Measurements from ENCODE around the gene IL17D. TPM values are rescaled to one million over a fixed set of nuclear protein-coding genes. Genes with fewer than 3 reads are reported as not detected.
A peak's percentile ranks its signal among the peaks of the same experiment; 100 is the strongest.
"Not testable (repeated sequence)": the region's sequence is repeated elsewhere in the genome, so short reads cannot be mapped to it uniquely, and the experiment has no call there.

Gene IL17D, protein sequence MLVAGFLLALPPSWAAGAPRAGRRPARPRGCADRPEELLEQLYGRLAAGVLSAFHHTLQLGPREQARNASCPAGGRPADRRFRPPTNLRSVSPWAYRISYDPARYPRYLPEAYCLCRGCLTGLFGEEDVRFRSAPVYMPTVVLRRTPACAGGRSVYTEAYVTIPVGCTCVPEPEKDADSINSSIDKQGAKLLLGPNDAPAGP
- total RNA-seq, result not detected

DNA sequence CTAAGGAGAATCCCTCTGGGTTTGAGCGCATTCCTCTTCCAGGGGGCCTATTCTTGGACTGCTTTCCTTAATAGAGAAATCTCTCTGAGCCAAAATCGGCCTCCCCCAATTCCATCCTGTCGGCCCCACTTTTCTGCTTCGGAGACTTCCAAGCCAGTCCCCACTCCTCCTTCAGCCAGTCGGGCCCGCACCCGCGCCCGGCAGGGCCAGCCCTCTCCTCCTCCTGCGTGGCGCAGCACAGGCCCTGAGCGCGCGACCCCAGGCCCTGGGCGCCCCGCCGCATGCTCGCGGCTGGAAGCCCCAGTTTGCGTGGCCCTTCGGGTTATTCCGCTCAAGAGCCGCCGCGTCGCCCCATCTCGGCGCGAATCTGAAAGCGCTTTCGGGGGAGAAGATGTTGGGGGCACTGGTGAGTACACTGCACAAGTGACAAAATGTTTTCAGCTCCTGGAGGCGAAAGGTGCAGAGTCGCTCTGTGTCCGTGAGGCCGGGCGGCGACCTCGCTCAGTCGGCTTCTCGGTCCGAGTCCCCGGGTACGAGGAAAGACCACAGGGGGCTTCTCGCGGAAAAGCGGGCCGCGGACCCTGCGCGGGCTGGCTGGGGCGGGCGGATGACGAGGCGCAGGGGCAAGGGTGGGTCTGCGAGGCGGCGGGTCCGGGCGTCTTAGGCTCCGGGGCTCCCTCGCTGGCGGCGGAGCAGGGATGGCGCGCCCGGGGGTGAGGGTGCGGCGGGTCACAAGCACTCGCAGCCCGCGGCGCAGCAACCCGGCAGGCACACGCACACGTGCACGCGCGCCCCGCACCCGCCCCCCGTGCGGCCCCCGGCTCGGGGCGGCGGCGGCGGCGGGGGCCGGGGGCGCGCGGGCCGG is at the start of gene IL17D:
Gene IL17D (plus strand): TSS at position 785 of the 865 bp plus-strand sequence. CDS start 303 bp downstream, outside the sequence.
- peak within 1 kb of the TSS; percentile 42 for H3K4me3 ChIP-seq (ENCODE audit: low read length)
- H3K4me1 ChIP-seq (ENCODE audit: insufficient read depth, low read length), result peaks cover 12% of the 10 kb centered on the region
- peaks cover 40% of the 10 kb centered on the region for H3K27me3 ChIP-seq (ENCODE audit: insufficient read depth, low read length)
- H3K9me3 ChIP-seq (ENCODE audit: low read depth, low read length), result no peaks in the 10 kb centered on the region

DNA sequence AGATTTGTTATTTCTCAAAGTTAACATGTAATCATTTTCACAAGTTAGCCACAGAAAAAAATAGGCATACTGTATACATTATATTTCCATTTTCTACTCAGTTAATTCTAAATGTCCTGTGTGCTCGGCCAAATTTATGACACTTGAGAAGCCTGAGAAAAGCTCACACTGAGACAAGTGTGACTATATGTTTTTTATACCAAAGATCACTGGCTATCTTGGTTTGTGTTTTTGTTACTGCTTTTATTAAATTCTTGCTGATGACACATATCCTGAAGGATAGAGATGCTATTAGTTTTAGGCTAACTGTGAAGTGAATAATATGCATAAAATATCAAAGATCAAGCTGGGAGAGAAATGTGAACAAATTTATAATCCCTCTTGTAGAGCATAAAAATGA is 49.3 kb upstream of the IL17D start:
- no peaks in the 10 kb centered on the region for H3K27me3 ChIP-seq (ENCODE audit: insufficient read depth, low read length)
- H3K9me3 ChIP-seq (ENCODE audit: low read depth, low read length), result no peaks in the 10 kb centered on the region
- H3K4me3 ChIP-seq (ENCODE audit: low read length), result no peak overlapping the region
- H3K4me1 ChIP-seq (ENCODE audit: insufficient read depth, low read length), result no peaks in the 10 kb centered on the region

DNA sequence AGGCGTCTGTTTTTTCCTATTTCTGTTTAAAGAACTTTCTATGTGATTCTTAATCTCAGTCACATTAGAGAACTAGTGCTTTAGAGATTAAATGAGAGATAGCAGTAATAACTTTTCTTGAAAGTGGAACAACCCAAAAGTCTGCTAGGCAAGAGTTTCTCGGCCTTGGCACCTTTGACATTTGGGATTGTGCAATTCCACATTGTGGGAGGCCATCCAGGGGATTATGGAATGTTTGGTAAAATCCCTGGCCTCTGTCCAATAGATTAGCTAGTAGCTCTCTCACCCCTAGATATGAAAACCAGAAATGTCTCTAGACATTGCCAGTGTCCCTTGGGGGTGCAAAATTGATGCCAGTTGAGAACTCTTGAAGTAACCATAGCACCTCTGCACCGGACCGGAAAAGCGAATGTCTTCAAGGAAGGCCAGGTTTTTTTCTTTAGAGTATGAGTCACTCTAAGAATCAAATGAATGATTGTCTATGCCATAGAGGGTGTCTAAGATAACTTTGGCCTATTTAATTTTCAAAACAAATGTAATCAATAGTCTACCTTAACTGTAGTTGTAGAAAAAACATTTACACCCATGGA is 45.0 kb upstream of the IL17D start:
- Histone ChIP-seq H3K4me3 (ENCODE audit: low read length) (no peak overlapping the region), H3K4me1 (ENCODE audit: insufficient read depth, low read length) (no peaks in the 10 kb centered on the region), H3K27me3 (ENCODE audit: insufficient read depth, low read length) (no peaks in the 10 kb centered on the region), H3K9me3 (ENCODE audit: low read depth, low read length) (no peaks in the 10 kb centered on the region)

DNA sequence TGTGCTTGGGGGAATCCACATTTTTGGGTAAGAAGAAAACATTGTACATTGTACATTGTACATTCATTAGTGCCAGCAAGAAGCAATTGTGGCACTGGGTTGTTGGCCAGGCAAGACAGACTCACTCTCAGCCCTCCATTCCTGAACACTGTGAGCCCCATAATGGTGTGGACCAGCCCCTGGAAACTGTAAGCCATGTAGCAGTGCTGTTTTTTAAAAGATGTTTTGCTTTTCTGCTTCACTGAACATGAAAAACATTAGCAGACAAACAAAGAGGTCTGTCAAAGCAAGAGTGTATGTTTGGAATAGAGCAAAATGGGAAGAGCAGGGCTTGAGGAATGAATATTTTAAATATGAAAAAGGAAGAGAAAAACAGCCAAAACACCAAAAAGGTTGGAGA is 39.1 kb upstream of the IL17D start:
- Histone ChIP-seq H3K9me3 (ENCODE audit: low read depth, low read length) (no peaks in the 10 kb centered on the region), H3K4me3 (ENCODE audit: low read length) (no peak overlapping the region), H3K4me1 (ENCODE audit: insufficient read depth, low read length) (no peaks in the 10 kb centered on the region), H3K27me3 (ENCODE audit: insufficient read depth, low read length) (no peaks in the 10 kb centered on the region)

DNA sequence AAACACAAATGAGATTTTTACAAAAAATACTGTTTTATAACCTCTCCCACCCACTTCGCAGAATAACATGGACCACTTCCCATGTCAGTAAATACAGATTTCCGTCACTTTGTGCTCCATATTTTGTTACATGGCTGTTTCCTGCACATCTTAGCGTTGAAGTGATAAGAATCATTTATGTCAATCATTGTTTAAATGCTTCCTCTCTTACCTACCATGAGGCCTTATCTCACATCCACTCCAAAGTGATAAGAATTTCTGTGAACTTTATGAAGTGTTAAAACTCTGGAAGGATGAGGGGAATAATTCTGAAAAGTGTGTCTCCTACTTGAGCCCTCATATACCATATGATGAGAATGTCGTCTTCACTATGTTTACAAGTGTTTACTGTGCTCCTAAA is 36.6 kb upstream of the IL17D start:
- no peak overlapping the region for H3K4me3 ChIP-seq (ENCODE audit: low read length)
- no peaks in the 10 kb centered on the region for H3K4me1 ChIP-seq (ENCODE audit: insufficient read depth, low read length)
- no peaks in the 10 kb centered on the region for H3K27me3 ChIP-seq (ENCODE audit: insufficient read depth, low read length)
- H3K9me3 ChIP-seq (ENCODE audit: low read depth, low read length), result no peaks in the 10 kb centered on the region

DNA sequence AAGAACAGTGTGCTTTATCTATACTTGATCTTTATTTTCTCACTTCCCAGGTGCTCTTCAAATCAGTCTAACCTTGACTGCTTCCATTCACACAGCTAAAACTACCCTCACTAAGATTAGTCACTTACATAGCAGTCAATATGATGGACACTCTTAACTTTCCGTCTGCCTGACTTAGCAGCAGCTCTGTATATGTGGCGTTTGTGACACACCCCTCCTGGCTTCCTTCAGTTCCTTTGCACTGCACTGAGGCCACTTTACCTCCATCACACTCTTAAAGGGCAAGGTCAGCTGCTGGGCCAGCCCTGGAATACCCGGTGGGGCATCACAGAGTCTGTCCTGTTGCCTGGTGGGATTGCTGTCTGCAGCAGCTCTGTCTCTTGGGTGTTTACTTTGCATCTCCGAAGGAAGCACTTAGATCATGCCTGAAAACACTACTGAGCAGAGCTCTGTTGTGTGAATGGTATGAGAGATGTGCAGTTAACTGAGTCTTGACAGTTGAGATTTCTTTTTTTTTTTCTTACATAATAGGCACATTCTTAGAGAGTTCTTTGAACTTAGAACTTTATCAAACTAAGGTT is 35.6 kb upstream of the IL17D start:
- no peaks in the 10 kb centered on the region for H3K9me3 ChIP-seq (ENCODE audit: low read depth, low read length)

DNA sequence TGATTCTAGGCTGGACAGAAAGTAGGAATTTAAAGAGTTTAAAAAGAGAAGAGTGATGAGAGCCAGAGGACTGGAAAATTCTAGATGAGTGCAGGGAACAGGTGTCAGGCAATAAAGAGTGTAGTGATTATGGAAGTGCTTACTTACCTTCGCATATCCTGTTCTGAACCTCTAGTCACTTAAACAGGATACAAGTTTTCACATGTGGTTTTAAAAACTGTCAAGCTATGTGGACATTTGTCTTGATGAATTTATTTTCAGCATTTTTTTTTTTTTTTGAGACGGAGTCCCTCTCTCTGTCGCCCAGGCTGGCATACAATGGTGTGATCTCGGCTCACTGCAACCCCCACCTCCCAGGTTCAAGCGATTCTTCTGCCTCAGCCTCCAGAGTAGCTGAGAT is 34.3 kb upstream of the IL17D start:
- no peaks in the 10 kb centered on the region for H3K9me3 ChIP-seq (ENCODE audit: low read depth, low read length)
- no peaks in the 10 kb centered on the region for H3K4me1 ChIP-seq (ENCODE audit: insufficient read depth, low read length)
- no peak overlapping the region for H3K4me3 ChIP-seq (ENCODE audit: low read length)
- no peaks in the 10 kb centered on the region for H3K27me3 ChIP-seq (ENCODE audit: insufficient read depth, low read length)

More for the DNA sequence above, 35.6 kb upstream of the IL17D start:
- H3K4me1 ChIP-seq (ENCODE audit: insufficient read depth, low read length), result no peaks in the 10 kb centered on the region
- H3K27me3 ChIP-seq (ENCODE audit: insufficient read depth, low read length), result no peaks in the 10 kb centered on the region
- H3K4me3 ChIP-seq (ENCODE audit: low read length), result no peak overlapping the region

DNA sequence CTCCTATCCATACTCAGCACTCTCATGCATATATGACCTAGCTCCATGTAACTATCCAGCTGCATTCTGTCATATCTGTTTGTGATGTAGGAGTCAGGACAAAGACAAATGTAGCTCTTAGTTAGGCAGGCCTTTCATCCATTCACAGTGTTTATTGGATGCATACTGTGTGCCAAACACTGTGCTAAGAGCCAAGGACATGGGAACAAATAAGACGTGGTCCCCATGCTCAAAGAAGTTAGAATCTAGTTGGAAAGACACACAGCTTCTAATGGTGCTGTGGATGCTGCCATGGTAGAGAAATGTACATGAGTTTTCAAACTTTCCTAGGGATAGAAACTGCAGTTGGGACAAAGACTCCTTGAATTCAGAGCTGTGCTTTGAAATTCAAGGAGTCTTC is 31.7 kb upstream of the IL17D start:
- Histone ChIP-seq H3K4me3 (ENCODE audit: low read length) (no peak overlapping the region), H3K9me3 (ENCODE audit: low read depth, low read length) (no peaks in the 10 kb centered on the region), H3K27me3 (ENCODE audit: insufficient read depth, low read length) (no peaks in the 10 kb centered on the region), H3K4me1 (ENCODE audit: insufficient read depth, low read length) (no peaks in the 10 kb centered on the region)

DNA sequence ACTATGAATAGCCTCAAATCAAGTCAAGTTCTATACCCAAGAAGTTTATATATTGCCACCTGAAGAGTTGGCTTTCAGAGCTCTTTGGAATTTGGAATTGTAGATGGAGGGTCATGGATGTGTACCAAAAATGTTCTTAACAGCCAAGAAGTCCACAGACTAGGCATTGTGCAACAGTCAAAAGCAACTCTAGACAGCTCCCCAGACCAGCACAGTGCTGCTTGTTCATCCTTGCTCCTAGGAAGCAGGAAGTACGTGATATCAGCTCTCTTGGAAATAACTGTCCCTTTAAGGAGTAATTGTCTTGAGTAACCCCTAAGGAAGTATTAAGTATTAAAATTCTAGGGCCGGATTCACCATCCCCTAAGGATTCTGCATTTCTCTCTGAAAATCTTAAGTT is 30.7 kb upstream of the IL17D start:
- H3K4me3 ChIP-seq (ENCODE audit: low read length), result no peak overlapping the region
- no peaks in the 10 kb centered on the region for H3K4me1 ChIP-seq (ENCODE audit: insufficient read depth, low read length)
- H3K9me3 ChIP-seq (ENCODE audit: low read depth, low read length), result no peaks in the 10 kb centered on the region
- H3K27me3 ChIP-seq (ENCODE audit: insufficient read depth, low read length), result no peaks in the 10 kb centered on the region

DNA sequence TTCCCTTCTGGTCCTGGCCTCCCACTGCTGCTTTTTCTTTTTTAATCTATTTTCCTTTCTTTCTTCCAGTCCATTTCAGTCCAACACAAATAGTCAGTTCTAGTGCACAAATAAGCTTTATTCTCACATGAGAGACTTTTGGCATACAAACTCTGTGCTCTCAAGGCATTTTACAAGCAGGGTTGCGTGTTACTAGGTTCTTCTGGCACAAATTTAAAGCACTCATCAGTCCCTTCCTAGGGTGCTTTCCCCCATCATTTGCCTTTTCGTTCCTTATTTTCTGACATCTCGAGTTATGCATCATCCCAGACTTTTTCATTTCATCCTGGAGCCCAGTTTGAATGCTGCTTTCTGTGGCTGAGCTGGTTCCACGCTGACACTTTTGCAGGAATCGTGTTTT is 29.8 kb upstream of the IL17D start:
- H3K27me3 ChIP-seq (ENCODE audit: insufficient read depth, low read length), result no peaks in the 10 kb centered on the region
- no peak overlapping the region for H3K4me3 ChIP-seq (ENCODE audit: low read length)
- H3K4me1 ChIP-seq (ENCODE audit: insufficient read depth, low read length), result no peaks in the 10 kb centered on the region
- no peaks in the 10 kb centered on the region for H3K9me3 ChIP-seq (ENCODE audit: low read depth, low read length)

DNA sequence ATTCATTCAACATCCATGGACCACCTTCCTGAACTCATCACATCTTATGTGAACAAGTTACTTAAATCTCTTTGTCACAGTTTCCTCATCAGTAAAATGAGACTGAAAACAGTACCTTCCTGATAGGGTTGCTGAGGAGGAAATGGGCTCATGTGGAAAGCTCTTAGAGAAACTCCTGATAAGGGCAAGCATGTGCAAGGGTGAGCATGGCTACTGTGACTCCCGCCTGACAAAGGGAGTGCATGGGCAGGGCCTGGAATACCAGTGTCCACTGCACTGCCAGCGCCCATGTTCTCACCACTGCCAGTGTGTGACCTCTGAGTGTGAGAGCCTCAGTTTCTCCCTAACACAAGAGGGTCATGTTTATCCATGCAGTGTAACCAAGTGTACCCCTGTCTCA is 27.3 kb upstream of the IL17D start:
- Histone ChIP-seq H3K4me1 (ENCODE audit: insufficient read depth, low read length) (no peaks in the 10 kb centered on the region), H3K4me3 (ENCODE audit: low read length) (no peak overlapping the region), H3K9me3 (ENCODE audit: low read depth, low read length) (no peaks in the 10 kb centered on the region), H3K27me3 (ENCODE audit: insufficient read depth, low read length) (no peaks in the 10 kb centered on the region)

DNA sequence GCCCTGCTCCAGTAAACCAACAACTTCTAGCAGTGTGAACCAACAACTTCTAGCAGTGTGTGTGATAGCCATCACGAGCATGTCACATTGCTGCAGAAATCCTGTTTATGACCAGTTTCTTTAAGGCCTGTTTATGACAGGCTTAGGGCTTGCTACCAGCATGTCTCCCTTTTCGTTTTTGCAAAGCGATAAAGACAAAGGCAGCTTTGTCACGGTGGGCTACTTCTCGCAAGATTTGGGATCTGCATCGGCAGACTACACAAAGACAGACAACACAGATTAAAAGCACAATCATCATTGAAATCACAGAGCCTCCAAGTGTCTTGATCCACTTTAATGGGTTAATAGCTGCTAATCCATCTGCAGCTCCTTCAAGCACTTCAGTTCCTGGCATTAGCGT is 24.9 kb upstream of the IL17D start:
- H3K4me3 ChIP-seq (ENCODE audit: low read length); H3K9me3 ChIP-seq (ENCODE audit: low read depth, low read length); H3K27me3 ChIP-seq (ENCODE audit: insufficient read depth, low read length); H3K4me1 ChIP-seq (ENCODE audit: insufficient read depth, low read length): not testable (repeated sequence)

DNA sequence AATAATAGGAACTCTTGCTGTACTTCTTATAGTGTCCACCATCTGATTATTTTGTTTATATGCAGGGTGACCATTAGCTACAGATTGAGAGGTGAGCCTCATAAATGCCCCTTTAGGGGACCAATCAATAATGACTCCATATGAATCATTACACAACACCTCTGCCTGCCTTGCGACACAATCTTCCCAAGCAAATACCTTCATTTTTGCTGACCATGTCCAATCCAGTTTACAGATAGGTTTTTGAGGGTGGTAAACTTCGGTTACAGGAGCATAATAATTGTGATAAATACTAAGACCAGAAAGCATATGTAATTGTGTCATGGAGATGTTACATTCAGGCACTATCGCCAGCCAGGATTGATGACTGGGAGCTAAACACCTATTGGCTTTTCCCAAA is 23.6 kb upstream of the IL17D start:
- Histone ChIP-seq H3K27me3 (ENCODE audit: insufficient read depth, low read length) (no peaks in the 10 kb centered on the region), H3K9me3 (ENCODE audit: low read depth, low read length) (no peaks in the 10 kb centered on the region), H3K4me3 (ENCODE audit: low read length) (no peak overlapping the region), H3K4me1 (ENCODE audit: insufficient read depth, low read length) (no peaks in the 10 kb centered on the region)

DNA sequence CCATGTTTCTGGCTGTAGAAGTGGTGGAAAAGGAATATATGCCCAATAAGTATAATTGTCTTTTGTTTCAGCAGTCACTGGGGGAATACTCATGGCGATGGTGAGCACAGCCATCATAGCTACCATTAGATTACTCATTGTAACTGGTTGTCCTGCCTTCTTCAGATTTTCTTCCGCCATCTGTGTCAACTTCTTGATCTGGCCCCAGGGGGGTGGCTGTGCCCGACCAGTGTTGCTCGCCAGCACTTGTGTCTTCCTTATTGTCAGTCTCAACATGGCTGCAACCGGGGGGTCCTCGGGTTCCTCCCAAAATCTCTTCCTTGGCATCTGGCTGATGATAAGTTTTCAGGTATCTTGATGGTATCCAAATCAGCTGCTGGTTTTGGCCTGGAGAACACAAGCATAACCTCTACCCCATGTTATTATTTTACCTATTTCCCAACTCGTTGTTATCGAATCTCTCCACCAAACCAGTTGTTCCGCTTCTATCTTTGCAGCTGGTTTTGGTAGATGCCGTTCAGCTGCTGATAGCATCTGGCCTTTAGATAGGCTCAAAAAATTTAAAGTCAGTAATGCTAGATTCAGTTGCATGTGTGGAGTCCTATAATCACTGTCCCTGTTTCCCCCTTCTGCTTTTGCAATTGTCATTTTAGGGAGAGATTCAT is 23.0 kb upstream of the IL17D start:
- Histone ChIP-seq H3K4me1 (ENCODE audit: insufficient read depth, low read length) (no peaks in the 10 kb centered on the region), H3K27me3 (ENCODE audit: insufficient read depth, low read length) (no peaks in the 10 kb centered on the region), H3K9me3 (ENCODE audit: low read depth, low read length) (no peaks in the 10 kb centered on the region), H3K4me3 (ENCODE audit: low read length) (no peak overlapping the region)

DNA sequence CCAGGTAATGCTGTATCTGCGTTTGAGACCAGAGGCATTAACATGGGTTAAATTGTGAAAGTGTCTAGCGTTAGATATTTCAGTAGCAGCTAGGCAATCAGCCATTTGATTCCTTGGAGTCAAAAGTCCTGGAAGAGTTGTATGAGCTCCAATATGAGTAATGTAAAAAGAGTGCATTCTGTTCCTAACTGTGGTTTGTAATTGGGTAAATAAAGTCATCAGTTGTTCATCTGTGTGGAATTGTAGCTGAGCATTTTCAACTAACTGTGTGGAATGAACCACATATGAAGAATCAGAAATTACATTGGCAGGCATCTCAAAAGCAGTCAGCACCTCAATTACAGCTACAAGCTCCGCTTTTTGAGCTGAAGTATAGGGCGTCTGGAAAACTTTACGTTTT is 22.0 kb upstream of the IL17D start:
- H3K9me3 ChIP-seq (ENCODE audit: low read depth, low read length); H3K4me3 ChIP-seq (ENCODE audit: low read length); H3K4me1 ChIP-seq (ENCODE audit: insufficient read depth, low read length); H3K27me3 ChIP-seq (ENCODE audit: insufficient read depth, low read length): not testable (repeated sequence)

All from mononuclear cell (primary cell).